ENCODE data around the gene EGFL7.

- peak; percentile 30 to 65 for TF ChIP-seq CTCF (conservative IDR thresholded peaks at IDR 0.05 in 1 of 2, IDR thresholded peaks at IDR 0.05 in 1 of 2; ENCODE audit: extremely low read depth in 1 of 2, insufficient read depth in 1 of 2, low read depth in 1 of 2, low read length in 2 of 2)
- TF ChIP-seq EZH2 (IDR thresholded peaks at IDR 0.05; ENCODE audit: borderline replicate concordance, low read length): no peak
Observed at GRCh38 chr9:136629879-136630661, 32.6 kb upstream of the EGFL7 start.
